Endothelial cell of umbilical vein (primary cell): ENCODE data around the gene SUV39H1. TPM values are rescaled to one million over a fixed set of nuclear protein-coding genes. Genes with fewer than 3 reads are reported as not detected.

ENCODE experiments used
- BruUV-seq: library from RNA; stranded (reverse); fragments of 400-500 nt; replicated peaks from 2 replicates; lab custom pipeline; 2021; lab: Mats Ljungman, UMichigan
- CTCF ChIA-PET: fragments of 300-600, 350-600 bp; sonication (Branson Sonifier 250); formaldehyde crosslinking; loops from one replicate; lab custom pipeline; 2021; ENCODE audit warnings: antibody characterized with exemption, inconsistent platforms; lab: Charles Lee
- POLR2A ChIA-PET: fragments of 300-600, 350-600 bp; sonication (Branson Sonifier 250); formaldehyde crosslinking; loops from one replicate; lab custom pipeline; 2021; ENCODE audit warnings: antibody characterized with exemption, inconsistent platforms; lab: Charles Lee
- DNase-seq: peaks from one replicate; pipeline ENCODE4 v3.0.0-alpha.2; 2011; ENCODE audit warnings: low read depth, low spot score
- FAIRE-seq: peaks from 2 replicates; lab custom pipeline; 2011; peaks lifted over from hg19 to GRCh38; lab: Jason Lieb, UNC
- H2AFZ ChIP-seq: 2 replicates; pipeline ENCODE4 v1.6.0; 2012; ENCODE audit warnings: low read depth, low read length, control low read depth, inconsistent platforms
- H3K27ac ChIP-seq: 2 replicates; pipeline ENCODE4 v1.5.1; 2011; ENCODE audit warnings: low read depth, mild to moderate bottlenecking, control low read depth, low read length, moderate library complexity; ENCODE audit not compliant: insufficient read depth
- H3K27me3 ChIP-seq, 2 experiments: 2 replicates each; pipeline versions ENCODE4 v1.6.0 to v1.6.1; 2011; ENCODE audit warnings: low read length in 2 of 2, mixed read lengths in 1 of 2; ENCODE audit not compliant: control insufficient read depth in 2 of 2, insufficient read depth in 2 of 2
- H3K36me3 ChIP-seq, 2 experiments: 2 replicates in 1 of 2; 3 replicates in 1 of 2; pipeline ENCODE4 v1.5.1; 2011; ENCODE audit warnings: low read length in 2 of 2, mild to moderate bottlenecking in 1 of 2, moderate library complexity in 1 of 2; ENCODE audit not compliant: control insufficient read depth in 2 of 2, insufficient read depth in 2 of 2; ENCODE audit errors: extremely low read depth in 1 of 2
- H3K4me1 ChIP-seq: 3 replicates; pipeline ENCODE4 v1.5.1; 2011; ENCODE audit warnings: mild to moderate bottlenecking, low read length; ENCODE audit not compliant: control insufficient read depth, insufficient read depth; ENCODE audit errors: extremely low read depth
- H3K4me2 ChIP-seq: 2 replicates; pipeline ENCODE4 v1.6.1; 2011; ENCODE audit warnings: low read length, control low read depth, mixed read lengths; ENCODE audit not compliant: insufficient read depth
- H3K4me3 ChIP-seq, 3 experiments: fragments of 200-600 bp in 1 of 3; sonication (generic), shearing (Covaris generic) in 1 of 3; replicated peaks in 1 of 3; 2 replicates each; pipeline ENCODE4 v1.5.1; 2011 to 2016; ENCODE audit warnings: control low read depth in 3 of 3, low read length in 3 of 3, mild to moderate bottlenecking in 2 of 3, inconsistent platforms in 1 of 3, low read depth in 1 of 3, moderate library complexity in 1 of 3; ENCODE audit not compliant: insufficient read depth in 1 of 3
- H3K79me2 ChIP-seq: 2 replicates; pipeline ENCODE4 v1.6.0; 2012; ENCODE audit warnings: low read length, inconsistent platforms; ENCODE audit not compliant: control insufficient read depth, insufficient read depth
- H3K9ac ChIP-seq: replicated peaks from 2 replicates; pipeline ENCODE3; 2011; ENCODE audit warnings: low read length, control low read depth; ENCODE audit not compliant: insufficient read depth; ENCODE audit errors: extremely low read depth
- H3K9me1 ChIP-seq: replicated peaks from 3 replicates; pipeline ENCODE4 v1.6.0; 2011; ENCODE audit warnings: mild to moderate bottlenecking, low read length; ENCODE audit not compliant: control insufficient read depth, insufficient read depth; ENCODE audit errors: extremely low read depth
- H3K9me3 ChIP-seq: replicated peaks from 2 replicates; pipeline ENCODE4 v1.5.1; 2012; ENCODE audit warnings: low read length, inconsistent platforms; ENCODE audit not compliant: control insufficient read depth, insufficient read depth
- H4K20me1 ChIP-seq: replicated peaks from 2 replicates; pipeline ENCODE3; 2011; ENCODE audit warnings: mild to moderate bottlenecking, low read length; ENCODE audit not compliant: control insufficient read depth, insufficient read depth; ENCODE audit errors: extremely low read depth
- CTCF ChIP-seq, 2 donors: IDR thresholded peaks; 1 replicate in 1 of 2; 2 replicates in 1 of 2; pipeline ENCODE4 v1.5.1; 2011; ENCODE audit warnings: low read length in 2 of 2, mild to moderate bottlenecking in 2 of 2, moderate library complexity in 2 of 2, control low read depth in 1 of 2, inconsistent platforms in 1 of 2, low read depth in 1 of 2; ENCODE audit not compliant: insufficient read depth in 1 of 2; ENCODE audit errors: extremely low read depth in 1 of 2
- EZH2 ChIP-seq: IDR thresholded peaks from 2 replicates; pipeline ENCODE4 v1.6.1; 2012; ENCODE audit warnings: borderline replicate concordance, low read depth, mild to moderate bottlenecking, moderate library complexity, low read length, inconsistent platforms; ENCODE audit not compliant: severe bottlenecking
- FOS ChIP-seq: IDR thresholded peaks from 2 replicates; pipeline ENCODE4 v1.6.1; 2011; ENCODE audit warnings: mild to moderate bottlenecking, low read length, moderate library complexity, borderline replicate concordance; ENCODE audit not compliant: insufficient read depth
- GATA2 ChIP-seq: IDR thresholded peaks from 2 replicates; pipeline ENCODE4 v1.7.0; 2011; ENCODE audit warnings: low read depth, mild to moderate bottlenecking, moderate library complexity, mixed read lengths, low read length; ENCODE audit not compliant: insufficient read length, insufficient read depth
- JUN ChIP-seq: IDR thresholded peaks from 2 replicates; pipeline ENCODE4 v1.6.1; 2011; ENCODE audit warnings: borderline replicate concordance, low read depth; ENCODE audit not compliant: insufficient read length, insufficient read depth
- MAX ChIP-seq: IDR thresholded peaks from 2 replicates; pipeline ENCODE4 v1.6.1; 2011; ENCODE audit not compliant: insufficient read depth, insufficient read length
- MYC ChIP-seq: IDR thresholded peaks from one replicate; pipeline ENCODE4 v1.6.1; 2011; ENCODE audit warnings: mild to moderate bottlenecking, low read depth, low read length
- POLR2A ChIP-seq: IDR thresholded peaks from 2 replicates; pipeline ENCODE4 v1.6.1; 2012; ENCODE audit warnings: low read depth, mild to moderate bottlenecking, control low read depth, low read length
- POLR2AphosphoS5 ChIP-seq: IDR thresholded peaks from 2 replicates; pipeline ENCODE4 v1.6.1; 2012; ENCODE audit warnings: low read depth, mild to moderate bottlenecking, control low read depth, low read length, moderate library complexity; ENCODE audit not compliant: insufficient read depth
- dilution Hi-C: fragments of 300-500 bp; cut with MboI; formaldehyde crosslinking; loops from one replicate; pipeline ENCODE4 v1.15.0; 2019; ENCODE audit warnings: low sequenced_read_pairs; ENCODE audit not compliant: extremely low pct_ligation_motif_present
- intact Hi-C: fragments of 100-400 bp; cut with micrococcal nuclease; formaldehyde crosslinking; loops from one replicate; pipeline ENCODE4 v1.10.0; 2022
- polyA plus RNA-seq, 4 experiments: library from polyadenylated mRNA; depleted of rRNA in 3 of 4; stranded (reverse) in 3 of 4; unstranded in 1 of 4; fragments of >200 nt; gene quantifications; 2 replicates each; pipeline versions ENCODE4 v1.2.1 to v1.2.3, GENCODE V29; 2011 to 2012; ENCODE audit warnings: missing spikeins in 1 of 4
- total RNA-seq: library from RNA; stranded (reverse); gene quantifications from 2 replicates; pipeline ENCODE4 v1.2.3, GENCODE V29; 2021

Gene SUV39H1
- total and polyA plus RNA-seq, 2 donors (not counting 3 experiments of a cell fraction or from before 2014, with no cell fraction given), result 18.2 to 19.0 TPM

DNA sequence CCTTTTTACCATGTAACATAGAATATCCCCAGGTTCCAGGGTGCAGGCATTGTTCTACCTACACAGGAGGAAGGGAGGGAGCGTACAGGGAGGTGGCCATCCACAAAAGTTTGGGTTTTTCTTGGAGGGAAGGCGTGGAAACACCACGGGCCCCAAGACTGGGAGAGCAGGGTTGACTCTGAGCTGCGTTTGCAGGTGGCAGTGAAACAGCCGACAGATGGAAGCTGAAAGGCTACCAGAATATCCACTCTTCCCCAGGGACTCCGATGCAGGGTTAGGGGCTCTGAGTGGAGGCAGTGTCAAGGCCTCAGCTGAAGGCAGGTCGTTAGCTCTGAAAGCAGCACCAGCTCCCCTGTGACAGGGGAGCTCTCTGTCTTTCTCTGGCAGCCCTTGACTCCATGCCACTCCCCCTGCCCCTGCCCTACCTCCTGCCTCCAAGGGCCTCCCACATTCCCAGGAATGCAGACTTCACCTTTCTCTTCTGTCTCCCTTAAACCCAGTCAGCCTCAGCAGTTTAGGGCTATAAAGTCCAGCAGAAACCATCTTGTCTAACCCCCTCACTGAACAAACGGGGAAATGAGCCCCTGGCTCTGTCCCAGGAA is 51.0 kb downstream of the SUV39H1 start:
- Histone ChIP-seq H3K9me1 (no peaks in the 10 kb centered on the region), H3K36me3 (no peaks in the 10 kb centered on the region), H3K9me3 (no peaks in the 10 kb centered on the region), H3K4me2 (no peak overlapping the region), H3K27me3 (no peaks in the 10 kb centered on the region), H4K20me1 (no peaks in the 10 kb centered on the region), H2AFZ (no peak overlapping the region), H3K4me3 (no peak overlapping the region), H3K79me2 (no peaks in the 10 kb centered on the region), H3K4me1 (no peaks in the 10 kb centered on the region), H3K9ac (no peak overlapping the region), H3K27ac (no peak overlapping the region)
- ChIA-PET CTCF (no interaction called here), POLR2A (no interaction called here)
- DNase-seq (no peak), FAIRE-seq (no peak)
- intact Hi-C loops, result no loop called here
- TF ChIP-seq POLR2A (no peak), FOS (no peak), POLR2AphosphoS5 (no peak), JUN (no peak), EZH2 (no peak), MYC (no peak), CTCF (IDR thresholded peaks at IDR 0.05; ENCODE audit: extremely low read depth in 1 of 2, insufficient read depth in 1 of 2, low read depth in 1 of 2, low read length in 2 of 2) (no peak), MAX (no peak), GATA2 (no peak)
- dilution Hi-C loops, result no loop called here
- no TSS peak for BruUV-seq
